Brain microvascular endothelial cell (primary cell): ENCODE data around the gene NID2.

ENCODE experiments used
- DNase-seq: peaks from one replicate; pipeline ENCODE4 v3.0.0-alpha.2; 2020
- H3K27ac ChIP-seq: fragments of 250-450 bp; sonication (Bioruptor Pico); 2 replicates; pipeline ENCODE4 v1.5.1; 2020; ENCODE audit warnings: mild to moderate bottlenecking, moderate library complexity
- H3K27me3 ChIP-seq: fragments of 250-450 bp; sonication (Bioruptor Pico); replicated peaks from 2 replicates; pipeline ENCODE4 v1.5.1; 2020; ENCODE audit warnings: mild to moderate bottlenecking
- H3K36me3 ChIP-seq: fragments of 250-450 bp; sonication (Bioruptor Pico); replicated peaks from 2 replicates; pipeline ENCODE4 v1.5.1; 2020; ENCODE audit warnings: mild to moderate bottlenecking
- H3K4me3 ChIP-seq: 2 replicates; pipeline ENCODE4 v1.5.1; 2011; ENCODE audit warnings: low read depth, mild to moderate bottlenecking, control low read depth, low read length, moderate library complexity
- in situ Hi-C: cut with HindIII; loops from 2 replicates; pipeline ENCODE4 v1.10.0; 2017; ENCODE audit warnings: low sequenced_read_pairs, low pct_ligation_motif_present
- TF ChIP-seq, protein P1 (sequence below): IDR thresholded peaks from 2 replicates; pipeline ENCODE4 v1.5.1; 2011; ENCODE audit warnings: low read depth, mild to moderate bottlenecking, moderate library complexity, low read length, control low read depth, inconsistent platforms; ENCODE audit errors: missing control alignments

NID2 gene

GRCh38 chr14:51979088-51979709 is 89.7 kb downstream of the NID2 start:
- in situ Hi-C loops = no loop called here
- no peaks in the 10 kb centered on the region for H3K36me3 ChIP-seq
- H3K27ac ChIP-seq = no peak overlapping the region
- H3K4me3 ChIP-seq = no peak overlapping the region
- TF ChIP-seq, protein P1, sequence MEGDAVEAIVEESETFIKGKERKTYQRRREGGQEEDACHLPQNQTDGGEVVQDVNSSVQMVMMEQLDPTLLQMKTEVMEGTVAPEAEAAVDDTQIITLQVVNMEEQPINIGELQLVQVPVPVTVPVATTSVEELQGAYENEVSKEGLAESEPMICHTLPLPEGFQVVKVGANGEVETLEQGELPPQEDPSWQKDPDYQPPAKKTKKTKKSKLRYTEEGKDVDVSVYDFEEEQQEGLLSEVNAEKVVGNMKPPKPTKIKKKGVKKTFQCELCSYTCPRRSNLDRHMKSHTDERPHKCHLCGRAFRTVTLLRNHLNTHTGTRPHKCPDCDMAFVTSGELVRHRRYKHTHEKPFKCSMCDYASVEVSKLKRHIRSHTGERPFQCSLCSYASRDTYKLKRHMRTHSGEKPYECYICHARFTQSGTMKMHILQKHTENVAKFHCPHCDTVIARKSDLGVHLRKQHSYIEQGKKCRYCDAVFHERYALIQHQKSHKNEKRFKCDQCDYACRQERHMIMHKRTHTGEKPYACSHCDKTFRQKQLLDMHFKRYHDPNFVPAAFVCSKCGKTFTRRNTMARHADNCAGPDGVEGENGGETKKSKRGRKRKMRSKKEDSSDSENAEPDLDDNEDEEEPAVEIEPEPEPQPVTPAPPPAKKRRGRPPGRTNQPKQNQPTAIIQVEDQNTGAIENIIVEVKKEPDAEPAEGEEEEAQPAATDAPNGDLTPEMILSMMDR = peak; percentile 93
- no peaks in the 10 kb centered on the region for H3K27me3 ChIP-seq
- peak; percentile 74 for DNase-seq

DNA sequence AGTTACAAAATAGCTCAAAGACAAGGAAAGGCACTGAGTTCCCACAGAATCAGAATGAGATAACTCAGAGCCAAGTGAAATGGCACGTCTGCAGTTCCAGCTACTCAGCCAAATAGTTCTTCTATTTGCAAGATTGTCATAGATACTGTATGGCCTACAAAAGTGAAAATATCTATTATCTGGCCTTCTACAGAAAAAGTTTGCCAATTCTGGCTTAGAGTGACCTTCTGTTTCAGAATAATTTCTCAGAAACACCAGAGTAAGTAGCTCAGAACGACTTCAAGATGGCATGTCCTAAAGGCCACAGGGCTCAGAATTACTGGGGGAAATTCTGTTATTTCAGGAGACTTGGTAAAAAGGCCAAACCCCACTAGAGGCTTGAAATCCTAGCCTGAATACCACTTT is 90.2 kb downstream of the NID2 start:
- H3K4me3 ChIP-seq = no peak overlapping the region
- no peak for DNase-seq
- no peaks in the 10 kb centered on the region for H3K27me3 ChIP-seq
- TF ChIP-seq, protein P1 = no peak
- no peak overlapping the region for H3K27ac ChIP-seq
- in situ Hi-C loops = no loop called here
- no peaks in the 10 kb centered on the region for H3K36me3 ChIP-seq

DNA sequence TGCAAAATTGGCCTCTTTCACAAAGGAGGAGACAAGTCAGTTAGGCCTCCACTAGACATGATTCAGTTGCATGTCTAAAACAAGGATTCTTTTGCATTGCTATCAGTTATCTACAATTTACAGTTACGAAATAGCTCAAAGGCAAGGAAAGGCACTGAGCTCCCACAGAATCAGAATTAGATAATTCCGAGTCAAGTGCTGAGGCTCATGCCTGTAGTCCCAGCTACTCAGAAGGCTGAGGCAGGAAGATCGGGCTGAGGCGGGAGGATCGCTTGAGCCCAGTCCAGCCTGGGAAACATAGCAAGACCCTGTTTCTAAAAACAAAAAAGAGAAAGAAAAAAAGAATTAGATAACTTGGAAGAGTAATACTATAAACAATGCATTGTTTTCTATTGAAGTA is 91.8 kb downstream of the NID2 start:
- TF ChIP-seq, protein P1 = no peak
- H3K36me3 ChIP-seq = no peaks in the 10 kb centered on the region
- no peak overlapping the region for H3K4me3 ChIP-seq
- in situ Hi-C loops = no loop called here
- no peaks in the 10 kb centered on the region for H3K27me3 ChIP-seq
- no peak overlapping the region for H3K27ac ChIP-seq
- DNase-seq = no peak

DNA sequence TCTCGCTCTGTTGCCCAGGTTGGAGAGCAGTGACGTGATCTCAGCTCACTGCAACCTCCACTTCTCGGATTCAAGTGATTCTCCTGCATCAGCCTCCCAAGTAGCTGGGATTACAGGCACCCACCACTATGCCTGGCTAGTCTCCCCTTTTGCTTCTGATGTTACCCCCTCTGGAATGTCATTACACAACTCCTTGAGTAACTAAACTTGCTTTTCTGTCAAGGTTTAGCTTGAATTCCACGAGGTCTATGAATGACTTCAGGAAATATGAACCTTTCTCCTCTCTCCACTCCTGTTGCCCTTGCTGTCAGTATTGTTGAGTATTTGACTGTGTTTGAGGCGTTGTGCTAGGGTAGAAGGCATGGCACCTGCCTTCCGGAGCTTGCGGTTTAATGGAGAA is 96.3 kb downstream of the NID2 start:
- in situ Hi-C loops = no loop called here

GRCh38 chr14:51969852-51970540 is 98.9 kb downstream of the NID2 start:
- TF ChIP-seq, protein P1 = no peak
- H3K4me3 ChIP-seq = no peak overlapping the region
- no peak for DNase-seq
- in situ Hi-C loops = no loop called here
- H3K36me3 ChIP-seq = no peaks in the 10 kb centered on the region
- no peaks in the 10 kb centered on the region for H3K27me3 ChIP-seq
- no peak overlapping the region for H3K27ac ChIP-seq

More for the DNA sequence above, 96.3 kb downstream of the NID2 start:
- H3K36me3 ChIP-seq = no peaks in the 10 kb centered on the region
- DNase-seq = no peak
- TF ChIP-seq, protein P1 = no peak
- H3K4me3 ChIP-seq = no peak overlapping the region
- no peaks in the 10 kb centered on the region for H3K27me3 ChIP-seq
- no peak overlapping the region for H3K27ac ChIP-seq
